Mucosa of rectum (tissue), 2 donors: Measurements from ENCODE around the gene KLK6.
"Not testable (repeated sequence)": the region's sequence is repeated elsewhere in the genome, so short reads cannot be mapped to it uniquely, and the experiment has no call there.

Experiments used
- H3K27ac ChIP-seq, 2 donors: one replicate each; pipeline ENCODE4 v1.7.0; 2013; ENCODE audit warnings: inconsistent platforms in 2 of 2, low read depth in 2 of 2, low read length in 2 of 2
- H3K27me3 ChIP-seq, 2 donors: one replicate each; pipeline ENCODE4 v1.7.0; 2013; ENCODE audit warnings: low read length in 2 of 2; ENCODE audit not compliant: control insufficient read depth in 2 of 2, insufficient read depth in 2 of 2
- H3K36me3 ChIP-seq, 2 donors: one replicate each; pipeline ENCODE4 v1.7.0; 2013; ENCODE audit warnings: low read length in 2 of 2; ENCODE audit not compliant: control insufficient read depth in 2 of 2, insufficient read depth in 2 of 2
- H3K4me1 ChIP-seq, 2 donors: one replicate each; pipeline ENCODE4 v1.7.0; 2013; ENCODE audit warnings: low read length in 2 of 2, mild to moderate bottlenecking in 1 of 2; ENCODE audit not compliant: control insufficient read depth in 2 of 2, insufficient read depth in 2 of 2
- H3K4me3 ChIP-seq, 2 donors: one replicate each; pipeline ENCODE4 v1.7.0; 2013; ENCODE audit warnings: low read length in 2 of 2
- H3K9ac ChIP-seq, 2 donors: one replicate each; pipeline ENCODE4 v1.7.0; 2013; ENCODE audit warnings: low read length in 2 of 2, low read depth in 1 of 2, mild to moderate bottlenecking in 1 of 2
- H3K9me3 ChIP-seq, 2 donors: one replicate each; pipeline ENCODE4 v1.7.0; 2013; ENCODE audit warnings: low read length in 2 of 2; ENCODE audit not compliant: control insufficient read depth in 2 of 2
- donor health status: healthy.
- donor health status: Normal muscosa, but diverticular disease.

KLK6 gene

GRCh38 chr19:50994129-50994528, 24.7 kb upstream of the KLK6 start:
- H3K36me3 ChIP-seq, result no peaks in the 10 kb centered on the region
- H3K27me3 ChIP-seq, result peaks cover 0 to 3% of the 10 kb centered on the region in 2 donors
- no peaks in the 10 kb centered on the region for H3K9me3 ChIP-seq
- no peaks in the 10 kb centered on the region for H3K4me1 ChIP-seq
- H3K4me3 ChIP-seq, result no peak overlapping the region
- no peak overlapping the region for H3K9ac ChIP-seq
- no peak overlapping the region for H3K27ac ChIP-seq

GRCh38 chr19:50992666-50993035, 23.3 kb upstream of the KLK6 start:
- Histone ChIP-seq H3K9ac (no peak overlapping the region), H3K9me3 (no peaks in the 10 kb centered on the region), H3K4me3 (no peak overlapping the region), H3K27me3 (peaks cover 3 to 4% of the 10 kb centered on the region in 2 donors), H3K36me3 (no peaks in the 10 kb centered on the region), H3K4me1 (no peaks in the 10 kb centered on the region), H3K27ac (no peak overlapping the region)

DNA sequence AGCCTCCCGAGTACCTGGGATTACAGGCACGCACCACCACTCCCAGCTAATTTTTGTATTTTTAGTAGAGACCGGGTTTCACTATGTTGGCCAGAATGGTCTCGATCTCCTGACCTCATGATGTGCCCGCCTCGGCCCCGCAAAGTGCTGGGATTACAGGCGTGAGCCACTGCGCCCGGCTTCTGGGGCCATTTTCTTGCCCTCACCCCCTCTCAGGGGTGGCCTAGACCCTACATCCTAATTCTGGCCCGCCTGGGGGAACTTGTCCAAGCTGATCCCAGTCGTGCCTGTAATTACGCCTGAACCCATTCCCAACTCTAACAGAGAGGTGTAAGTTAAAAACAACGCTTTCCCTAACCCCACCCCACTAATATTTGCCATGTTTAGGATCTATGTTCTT, 15.0 kb upstream of the KLK6 start:
- not testable (repeated sequence) for H3K4me3 ChIP-seq, H3K27me3 ChIP-seq, H3K27ac ChIP-seq

DNA sequence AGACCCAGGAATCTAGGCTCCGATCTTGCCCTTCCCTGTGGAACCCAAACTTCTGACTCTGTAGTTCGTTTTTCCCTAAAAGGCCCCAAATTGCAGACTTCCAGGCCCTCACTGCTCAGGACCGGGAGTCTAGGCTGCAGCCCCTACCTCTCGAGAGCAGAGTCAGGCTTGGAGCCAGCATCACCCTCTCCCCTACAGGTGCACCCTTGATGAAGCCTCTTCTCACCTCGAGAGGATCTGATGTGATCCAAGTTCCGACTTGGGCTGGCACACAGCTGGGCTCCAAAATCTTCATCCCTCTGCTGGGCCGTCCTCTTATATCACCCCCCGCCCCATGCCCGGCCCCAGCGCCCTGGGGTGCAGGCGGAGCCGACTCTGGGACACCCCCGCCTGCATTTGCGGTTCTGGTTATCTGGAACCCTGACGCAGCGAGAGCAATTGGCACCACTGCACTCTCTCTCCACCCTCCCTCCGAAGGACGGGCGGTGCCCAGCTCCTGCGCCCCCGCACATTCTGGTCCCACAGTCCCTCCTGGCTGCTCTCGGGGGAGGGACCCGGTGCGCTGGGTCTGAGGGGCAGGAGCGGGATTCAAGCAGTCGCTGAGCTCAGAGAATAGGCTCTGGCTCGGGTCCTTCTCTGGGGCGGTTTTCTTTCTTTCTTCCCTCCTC, 14.4 kb upstream of the KLK6 start, which contains the start of gene KLK7:
TSS of gene KLK7 (minus strand) at position 293 of the 668 bp plus-strand sequence. CDS start 1,518 bp downstream, outside the sequence.
- H3K27me3 ChIP-seq, result peaks cover 0 to 4% of the 10 kb centered on the region in 2 donors
- H3K4me1 ChIP-seq, result no peaks in the 10 kb centered on the region
- H3K9me3 ChIP-seq, result no peaks in the 10 kb centered on the region
- no peak within 1 kb of the TSS for H3K27ac ChIP-seq
- no peaks in the 10 kb centered on the region for H3K36me3 ChIP-seq
- H3K4me3 ChIP-seq, result no peak within 1 kb of the TSS
- no peak within 1 kb of the TSS for H3K9ac ChIP-seq

More for the DNA sequence above, 15.0 kb upstream of the KLK6 start:
- not testable (repeated sequence) for H3K36me3 ChIP-seq, H3K9me3 ChIP-seq, H3K9ac ChIP-seq, H3K4me1 ChIP-seq

- H3K27ac ChIP-seq, result no peak overlapping the region
- H3K4me1 ChIP-seq, result no peaks in the 10 kb centered on the region
- H3K9ac ChIP-seq, result no peak overlapping the region
- peaks cover 0 to 4% of the 10 kb centered on the region in 2 donors for H3K27me3 ChIP-seq
- H3K4me3 ChIP-seq, result no peak overlapping the region
- H3K36me3 ChIP-seq, result no peaks in the 10 kb centered on the region
- H3K9me3 ChIP-seq, result no peaks in the 10 kb centered on the region
These were observed 12.8 kb upstream of the KLK6 start for GRCh38 chr19:50982186-50982585.

DNA sequence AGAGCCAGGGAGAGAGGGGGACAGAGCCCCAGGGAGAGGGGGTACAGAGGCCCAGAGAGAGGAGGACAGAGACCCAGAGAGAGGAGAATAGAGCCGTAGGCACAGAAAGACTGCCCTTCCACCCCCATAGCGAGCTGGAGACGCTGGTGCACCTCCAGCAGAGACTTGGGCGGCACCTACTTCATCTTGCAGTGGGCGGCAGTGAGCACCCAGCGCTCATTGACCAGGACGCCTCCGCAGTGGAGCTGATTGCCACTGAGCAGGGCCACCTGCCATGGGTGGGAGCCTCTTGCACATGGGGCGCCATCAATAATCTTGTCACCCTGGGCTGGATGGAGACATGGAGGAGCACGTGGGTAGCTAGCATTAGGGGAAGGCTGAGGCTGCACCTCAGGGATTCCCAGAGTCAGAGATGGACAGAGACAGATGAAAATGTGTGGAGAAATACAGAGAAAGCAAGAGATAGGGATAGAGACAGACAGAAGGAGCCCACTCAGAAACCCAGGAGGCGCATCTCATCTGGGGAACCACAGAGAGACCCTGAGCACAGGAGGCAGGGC, 12.3 kb upstream of the KLK6 start:
- peaks cover 0 to 4% of the 10 kb centered on the region in 2 donors for H3K27me3 ChIP-seq
- H3K4me3 ChIP-seq, result no peak overlapping the region
- H3K4me1 ChIP-seq, result no peaks in the 10 kb centered on the region
- no peaks in the 10 kb centered on the region for H3K9me3 ChIP-seq
- no peaks in the 10 kb centered on the region for H3K36me3 ChIP-seq
- H3K9ac ChIP-seq, result no peak overlapping the region
- no peak overlapping the region for H3K27ac ChIP-seq

DNA sequence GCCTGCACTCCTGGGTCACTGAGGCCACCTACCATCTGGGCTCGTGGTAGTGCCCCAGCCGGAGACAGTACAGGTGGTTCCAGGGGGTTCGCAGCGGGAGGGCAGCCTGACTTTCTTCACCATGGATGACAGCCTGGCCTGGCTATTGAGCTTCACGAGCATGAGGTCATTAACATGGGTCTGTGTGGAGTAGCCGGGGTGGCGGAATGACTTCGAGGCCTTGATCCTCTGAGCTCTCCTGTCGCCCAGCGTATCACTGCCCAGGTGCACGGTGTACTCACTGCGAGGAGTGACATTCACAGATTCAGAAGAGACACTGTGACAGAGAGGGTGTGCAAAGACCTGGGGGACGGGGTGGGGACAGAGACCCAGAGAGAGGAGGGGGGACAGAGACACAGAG, 10.8 kb upstream of the KLK6 start:
- no peak overlapping the region for H3K9ac ChIP-seq
- no peak overlapping the region for H3K4me3 ChIP-seq
- H3K27me3 ChIP-seq, result peaks cover 0 to 6% of the 10 kb centered on the region in 2 donors
- no peaks in the 10 kb centered on the region for H3K36me3 ChIP-seq
- no peaks in the 10 kb centered on the region for H3K4me1 ChIP-seq
- H3K9me3 ChIP-seq, result no peaks in the 10 kb centered on the region
- no peak overlapping the region for H3K27ac ChIP-seq

- no peak overlapping the region for H3K27ac ChIP-seq
- no peak overlapping the region for H3K4me3 ChIP-seq
- H3K4me1 ChIP-seq, result no peaks in the 10 kb centered on the region
- no peaks in the 10 kb centered on the region for H3K36me3 ChIP-seq
- H3K9me3 ChIP-seq, result no peaks in the 10 kb centered on the region
- H3K27me3 ChIP-seq, result peaks cover 0 to 6% of the 10 kb centered on the region in 2 donors
- no peak overlapping the region for H3K9ac ChIP-seq
These were observed 10.4 kb upstream of the KLK6 start for GRCh38 chr19:50979758-50980157.

DNA sequence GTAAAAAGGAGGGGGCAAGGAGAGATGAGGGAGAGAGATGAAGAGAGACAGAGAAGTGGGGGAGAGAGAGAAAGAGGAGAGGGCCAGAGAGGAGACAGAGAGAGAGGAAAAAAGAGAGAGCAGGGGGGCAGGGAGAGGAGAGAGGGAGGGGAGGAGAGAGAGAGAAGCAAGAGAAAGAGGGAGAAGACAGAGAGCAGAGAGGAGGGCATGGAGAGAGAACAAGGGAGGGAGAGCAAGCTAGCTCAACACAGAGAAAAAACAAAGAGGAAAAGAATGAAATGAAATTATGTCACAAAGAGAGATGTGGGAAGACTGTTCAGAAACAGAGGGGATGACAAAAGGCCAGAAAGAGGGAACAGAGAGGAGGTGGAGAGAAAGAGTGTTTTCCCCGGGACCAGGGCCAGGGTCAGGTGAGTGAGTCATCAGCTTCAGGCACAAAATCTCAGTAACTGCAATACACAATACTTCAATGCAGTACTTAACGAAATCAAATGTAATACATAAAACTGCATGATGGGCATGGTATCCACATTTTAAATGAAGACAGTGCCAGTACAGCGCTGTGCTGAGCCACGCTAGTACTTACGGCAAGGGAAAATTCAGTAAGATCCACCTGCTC, 9.5 kb upstream of the KLK6 start:
- no peak overlapping the region for H3K4me3 ChIP-seq
- H3K4me1 ChIP-seq, result no peaks in the 10 kb centered on the region
- no peaks in the 10 kb centered on the region for H3K9me3 ChIP-seq
- H3K36me3 ChIP-seq, result no peaks in the 10 kb centered on the region
- H3K27ac ChIP-seq, result no peak overlapping the region
- H3K9ac ChIP-seq, result no peak overlapping the region
- H3K27me3 ChIP-seq, result peaks cover 0 to 6% of the 10 kb centered on the region in 2 donors

DNA sequence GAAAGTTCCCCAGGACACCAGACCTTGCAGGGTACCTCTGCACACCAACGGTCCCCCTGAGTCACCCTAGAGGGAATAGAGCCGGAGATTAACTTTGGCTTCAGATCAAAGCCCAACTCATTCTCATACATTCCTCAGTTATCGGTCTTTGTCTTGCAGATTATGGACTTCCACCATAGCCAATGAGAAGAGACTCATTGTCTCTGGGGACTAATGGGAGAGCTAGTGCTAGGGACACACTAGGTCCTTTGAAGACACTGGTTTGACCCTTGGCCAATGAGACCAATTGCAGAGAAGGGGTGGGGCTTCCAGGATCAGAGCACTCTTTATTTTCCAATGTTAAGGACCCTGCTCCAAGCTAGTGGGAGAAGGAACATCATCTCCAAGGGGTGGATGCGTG, 8.2 kb upstream of the KLK6 start:
- peaks cover 0 to 7% of the 10 kb centered on the region in 2 donors for H3K27me3 ChIP-seq

More for the DNA sequence above, 8.2 kb upstream of the KLK6 start:
- Histone ChIP-seq H3K9me3 (no peaks in the 10 kb centered on the region), H3K36me3 (no peaks in the 10 kb centered on the region), H3K9ac (no peak overlapping the region), H3K4me3 (no peak overlapping the region), H3K4me1 (no peaks in the 10 kb centered on the region), H3K27ac (no peak overlapping the region)
